ENCODE measurements around the gene SLC12A6. TPM values are rescaled to one million over a fixed set of nuclear protein-coding genes. Genes with fewer than 3 reads are reported as not detected.

The SLC12A6 gene
- total and polyA plus RNA-seq, 2 of the 13 experiments (the other 11 are each of a cell fraction or from before 2014, with no cell fraction given): 15.2 to 30.1 TPM

- TF ChIP-seq THRA (CRISPR knock-in tag; IDR thresholded peaks at IDR 0.05; ENCODE audit: borderline replicate concordance) (peak; percentile 68; the same call in 1 of the 2 replicates), PHB2 (IDR thresholded peaks at IDR 0.05; ENCODE audit: partially characterized antibody) (no peak), NCOA2 (CRISPR knock-in tag; IDR thresholded peaks at IDR 0.05) (0 out of 2 replicates have a peak, but pooled peaks have one; percentile 23), TAF15 (IDR thresholded peaks at IDR 0.05; ENCODE audit: low read depth, low read length, poor library complexity, severe bottlenecking) (no peak), HMG20A (CRISPR knock-in tag; IDR thresholded peaks at IDR 0.05; ENCODE audit: borderline replicate concordance) (no peak), MXD3 (CRISPR knock-in tag; IDR thresholded peaks at IDR 0.05) (no peak), ARID2 (CRISPR knock-in tag; IDR thresholded peaks at IDR 0.05; ENCODE audit: borderline replicate concordance) (no peak), ZNF484 (CRISPR knock-in tag; IDR thresholded peaks at IDR 0.05; ENCODE audit: borderline replicate concordance, low read depth) (no peak), ZNF781 (CRISPR knock-in tag; IDR thresholded peaks at IDR 0.05; ENCODE audit: borderline replicate concordance, not compliant biosample characterization) (no peak), BRF2 (CRISPR knock-in tag; IDR thresholded peaks at IDR 0.05) (no peak), ZNF891 (CRISPR knock-in tag; IDR thresholded peaks at IDR 0.05) (peak; percentile 83; the same call in 1 of the 2 replicates), FOXA3 (CRISPR knock-in tag; IDR thresholded peaks at IDR 0.05) (peak; percentile 44; the same call in 1 of the 2 replicates), ZNF329 (CRISPR knock-in tag; IDR thresholded peaks at IDR 0.05; ENCODE audit: low read depth) (no peak), ZNF567 (CRISPR knock-in tag; IDR thresholded peaks at IDR 0.05; ENCODE audit: borderline replicate concordance) (peak; percentile 57; the same call in 1 of the 2 replicates), SALL1 (CRISPR knock-in tag; IDR thresholded peaks at IDR 0.05) (peak; percentile 82), ZNF710 (CRISPR knock-in tag; IDR thresholded peaks at IDR 0.05; ENCODE audit: borderline replicate concordance) (no peak), ESRRA (CRISPR knock-in tag; IDR thresholded peaks at IDR 0.05; ENCODE audit: low read depth) (peak; percentile 44; the same call in 1 of the 2 replicates), ZBTB3 (CRISPR knock-in tag; IDR thresholded peaks at IDR 0.05; ENCODE audit: borderline replicate concordance, low read depth) (no peak), CCAR2 (optimal IDR thresholded peaks at IDR 0.05; ENCODE audit: low read depth, low read length) (no peak), CEBPZ (IDR thresholded peaks at IDR 0.05; ENCODE audit: low read length) (no peak)
Observed at GRCh38 chr15:34209421-34210282, 127.9 kb downstream of the SLC12A6 start, which contains the start of gene KATNBL1 (continued).

Data from HepG2 (cell line).